Astrocyte (in vitro differentiated cells and primary cell): Measurements from ENCODE around the gene TNFRSF13B. TPM values are rescaled to one million over a fixed set of nuclear protein-coding genes. Genes with fewer than 3 reads are reported as not detected.

Source experiments
- DNase-seq: peaks from one replicate; pipeline ENCODE4 v3.0.0-alpha.2; 2010; ENCODE audit warnings: low read depth
- FAIRE-seq: peaks from 2 replicates; lab custom pipeline; 2011; peaks lifted over from hg19 to GRCh38; lab: Jason Lieb, UNC
- H2AFZ ChIP-seq: 2 replicates; pipeline ENCODE4 v1.6.0; 2012; ENCODE audit warnings: low read depth, low read length, inconsistent platforms
- H3K27ac ChIP-seq: 2 replicates; pipeline ENCODE4 v1.5.1; 2011; ENCODE audit warnings: low read depth, low read length, inconsistent platforms
- H3K27me3 ChIP-seq: 2 replicates; pipeline ENCODE4 v1.6.0; 2011; ENCODE audit warnings: low read length, inconsistent platforms; ENCODE audit not compliant: insufficient read depth
- H3K36me3 ChIP-seq: 2 replicates; pipeline ENCODE4 v1.5.1; 2011; ENCODE audit warnings: low read length, inconsistent platforms; ENCODE audit not compliant: insufficient read depth
- H3K4me1 ChIP-seq: 2 replicates; pipeline ENCODE4 v1.5.1; 2011; ENCODE audit warnings: low read length, inconsistent platforms; ENCODE audit not compliant: insufficient read depth
- H3K4me2 ChIP-seq: 2 replicates; pipeline ENCODE4 v1.6.0; 2012; ENCODE audit warnings: low read length, inconsistent platforms
- H3K4me3 ChIP-seq: 2 replicates; pipeline ENCODE4 v1.5.1; 2011; ENCODE audit warnings: low read depth, mild to moderate bottlenecking, low read length, inconsistent platforms; ENCODE audit not compliant: insufficient read depth
- H3K79me2 ChIP-seq: 2 replicates; pipeline ENCODE4 v1.6.0; 2012; ENCODE audit warnings: mild to moderate bottlenecking, low read length, inconsistent platforms; ENCODE audit not compliant: insufficient read depth
- H3K9ac ChIP-seq: 2 replicates; pipeline ENCODE4 v1.6.0; 2012; ENCODE audit warnings: mild to moderate bottlenecking, low read length, inconsistent platforms
- H3K9me3 ChIP-seq: 2 replicates; pipeline ENCODE4 v1.5.1; 2012; ENCODE audit warnings: low read depth, mild to moderate bottlenecking, low read length, inconsistent platforms; ENCODE audit not compliant: insufficient read depth
- H4K20me1 ChIP-seq: 2 replicates; pipeline ENCODE4 v1.6.0; 2012; ENCODE audit warnings: low read length, inconsistent platforms; ENCODE audit not compliant: insufficient read depth
- H3K27ac Mint-ChIP-seq: one replicate; pipeline ENCODE4 v1.8.0; 2021; ENCODE audit warnings: mild to moderate bottlenecking, mixed read lengths; ENCODE audit not compliant: unreplicated experiment
- H3K27me3 Mint-ChIP-seq: one replicate; pipeline ENCODE4 v1.8.0; 2021; ENCODE audit warnings: low read depth, mixed read lengths; ENCODE audit not compliant: unreplicated experiment
- H3K36me3 Mint-ChIP-seq: one replicate; pipeline ENCODE4 v1.8.0; 2021; ENCODE audit warnings: low read depth, mixed read lengths; ENCODE audit not compliant: unreplicated experiment
- H3K4me1 Mint-ChIP-seq: one replicate; pipeline ENCODE4 v1.8.0; 2021; ENCODE audit warnings: low read depth, mixed read lengths; ENCODE audit not compliant: unreplicated experiment
- H3K4me3 Mint-ChIP-seq: one replicate; pipeline ENCODE4 v1.8.0; 2021; ENCODE audit warnings: mild to moderate bottlenecking, moderate library complexity, mixed read lengths; ENCODE audit not compliant: unreplicated experiment
- H3K9me3 Mint-ChIP-seq: one replicate; pipeline ENCODE4 v1.8.0; 2021; ENCODE audit warnings: mild to moderate bottlenecking, mixed read lengths; ENCODE audit not compliant: unreplicated experiment
- EZH2 ChIP-seq: IDR thresholded peaks from 2 replicates; pipeline ENCODE4 v1.6.1; 2012; ENCODE audit warnings: mild to moderate bottlenecking, low read length, inconsistent platforms; ENCODE audit not compliant: insufficient read depth
- total RNA-seq: library from RNA; stranded (reverse); gene quantifications from 2 replicates; pipeline ENCODE4 v1.2.1, GENCODE V29; 2021
- TF ChIP-seq, protein P1 (sequence below): IDR thresholded peaks from 2 replicates; pipeline ENCODE4 v1.5.1; 2011; ENCODE audit warnings: low read depth, mild to moderate bottlenecking, inconsistent platforms, low read length, moderate library complexity; ENCODE audit not compliant: insufficient read depth

TNFRSF13B gene
- total RNA-seq, 1 donor from 2014 or later: not detected

DNA sequence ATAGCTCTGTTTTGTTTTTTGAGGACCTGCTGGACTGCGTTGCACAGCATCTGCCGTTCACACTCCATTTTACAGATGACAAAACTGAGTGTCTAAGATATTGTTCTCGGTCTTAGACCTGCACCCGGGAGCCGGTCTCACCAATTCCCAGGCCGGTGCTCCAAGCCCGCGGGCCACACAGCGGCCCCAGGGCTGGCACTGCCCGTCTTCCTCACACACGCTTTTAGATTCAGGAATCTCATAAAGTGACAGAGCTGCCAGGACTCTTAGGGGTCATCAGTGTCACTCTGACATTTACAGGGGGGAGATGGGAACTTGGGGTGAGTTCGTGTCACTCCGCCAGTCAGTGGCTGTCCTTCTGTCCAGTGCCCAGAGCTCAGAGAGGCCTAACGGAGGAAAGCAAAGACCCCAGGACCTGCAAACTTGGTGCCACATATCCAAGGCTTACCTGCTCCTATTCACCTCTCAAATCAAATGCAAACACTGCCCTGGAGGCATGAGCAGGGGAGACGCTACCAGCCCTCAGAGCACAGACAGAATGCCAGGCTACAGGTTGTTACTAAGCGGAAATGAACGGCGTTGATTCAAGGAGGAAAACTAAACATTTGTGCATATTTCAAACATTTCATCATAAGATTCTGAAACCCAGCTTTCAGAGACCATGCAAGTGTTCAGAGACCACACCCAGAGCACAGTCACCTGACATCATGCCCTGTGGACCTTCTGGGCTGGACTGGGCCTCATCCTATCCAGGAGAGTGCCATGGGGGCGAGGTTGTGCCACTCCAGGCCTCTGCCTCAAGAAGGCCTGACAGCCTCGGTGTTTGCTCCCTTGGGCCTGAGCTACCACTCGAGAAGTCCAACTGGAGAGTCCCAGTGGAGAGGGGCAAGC, 29.5 kb downstream of the TNFRSF13B start:
- Mint-ChIP-seq H3K4me3 (no peak overlapping the region), H3K4me1 (peaks cover 8% of the 10 kb centered on the region), H3K27ac (no peak overlapping the region), H3K27me3 (peaks cover 52% of the 10 kb centered on the region), H3K9me3 (peaks cover 2% of the 10 kb centered on the region), H3K36me3 (peaks cover 2% of the 10 kb centered on the region)
- no peak overlapping the region for H3K27ac ChIP-seq
- H3K36me3 ChIP-seq: no peaks in the 10 kb centered on the region
- FAIRE-seq (no peak), DNase-seq (no peak)
- H2AFZ ChIP-seq: no peak overlapping the region
- TF ChIP-seq, protein P1, sequence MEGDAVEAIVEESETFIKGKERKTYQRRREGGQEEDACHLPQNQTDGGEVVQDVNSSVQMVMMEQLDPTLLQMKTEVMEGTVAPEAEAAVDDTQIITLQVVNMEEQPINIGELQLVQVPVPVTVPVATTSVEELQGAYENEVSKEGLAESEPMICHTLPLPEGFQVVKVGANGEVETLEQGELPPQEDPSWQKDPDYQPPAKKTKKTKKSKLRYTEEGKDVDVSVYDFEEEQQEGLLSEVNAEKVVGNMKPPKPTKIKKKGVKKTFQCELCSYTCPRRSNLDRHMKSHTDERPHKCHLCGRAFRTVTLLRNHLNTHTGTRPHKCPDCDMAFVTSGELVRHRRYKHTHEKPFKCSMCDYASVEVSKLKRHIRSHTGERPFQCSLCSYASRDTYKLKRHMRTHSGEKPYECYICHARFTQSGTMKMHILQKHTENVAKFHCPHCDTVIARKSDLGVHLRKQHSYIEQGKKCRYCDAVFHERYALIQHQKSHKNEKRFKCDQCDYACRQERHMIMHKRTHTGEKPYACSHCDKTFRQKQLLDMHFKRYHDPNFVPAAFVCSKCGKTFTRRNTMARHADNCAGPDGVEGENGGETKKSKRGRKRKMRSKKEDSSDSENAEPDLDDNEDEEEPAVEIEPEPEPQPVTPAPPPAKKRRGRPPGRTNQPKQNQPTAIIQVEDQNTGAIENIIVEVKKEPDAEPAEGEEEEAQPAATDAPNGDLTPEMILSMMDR: no peak
- no peak for TF ChIP-seq EZH2
- peaks cover 6% of the 10 kb centered on the region for H3K27me3 ChIP-seq
- no peaks in the 10 kb centered on the region for H4K20me1 ChIP-seq
- H3K79me2 ChIP-seq: no peaks in the 10 kb centered on the region
- no peak overlapping the region for H3K9ac ChIP-seq
- H3K9me3 ChIP-seq: no peaks in the 10 kb centered on the region
- no peaks in the 10 kb centered on the region for H3K4me1 ChIP-seq
- H3K4me3 ChIP-seq: no peak overlapping the region
- H3K4me2 ChIP-seq: no peak overlapping the region

DNA sequence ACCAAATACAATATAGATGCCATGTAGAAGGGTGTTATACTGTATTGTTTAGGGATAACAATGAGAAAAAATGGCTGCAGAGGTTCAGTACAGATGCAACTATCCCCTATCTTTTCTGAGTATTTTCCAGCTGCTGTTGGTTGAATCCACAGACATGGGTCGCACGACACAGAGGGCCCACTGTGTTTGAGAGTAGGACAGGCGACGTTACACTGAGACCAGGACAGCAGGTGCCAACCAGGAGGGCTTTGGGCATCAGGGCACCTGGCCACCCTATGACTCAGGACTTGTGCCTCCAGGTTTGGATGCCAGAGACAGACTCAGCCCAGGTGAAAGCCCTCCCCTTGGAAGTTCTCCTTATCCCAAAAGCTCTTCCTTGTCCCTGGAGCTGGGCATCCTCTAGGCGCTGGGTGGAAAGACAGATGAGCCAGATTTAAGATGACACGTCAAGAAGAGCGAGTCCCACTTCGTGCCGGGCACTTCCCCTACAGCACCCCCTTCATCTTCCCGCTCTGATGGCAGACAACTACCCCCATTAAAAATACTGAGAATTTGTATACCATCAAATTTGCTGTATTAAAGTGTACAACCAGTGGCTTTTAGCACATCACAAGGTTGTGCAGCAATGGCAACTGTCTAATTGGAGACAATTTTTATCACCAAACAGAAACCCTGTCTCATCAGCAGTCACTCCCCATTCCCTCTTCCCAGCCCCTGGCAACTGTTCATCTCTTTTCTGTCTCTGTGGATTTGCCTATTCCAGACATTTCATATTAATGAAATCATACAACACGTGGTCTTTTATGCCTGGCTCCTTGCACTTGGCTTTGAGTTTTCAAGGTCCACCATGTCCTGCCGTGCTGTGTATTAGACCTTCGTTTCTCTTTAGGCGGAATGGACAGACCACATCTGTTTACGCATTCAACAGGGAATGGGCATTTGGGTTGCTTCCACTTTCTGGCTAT, 30.6 kb downstream of the TNFRSF13B start:
- Mint-ChIP-seq H3K36me3 (peaks cover 2% of the 10 kb centered on the region), H3K27me3 (peaks cover 61% of the 10 kb centered on the region), H3K4me3 (no peak overlapping the region), H3K4me1 (no peaks in the 10 kb centered on the region), H3K27ac (no peak overlapping the region), H3K9me3 (no peaks in the 10 kb centered on the region)
- DNase-seq (peak; percentile 37), FAIRE-seq (no peak)
- H3K9ac ChIP-seq: no peak overlapping the region
- TF ChIP-seq, protein P1: no peak
- H3K4me2 ChIP-seq: no peak overlapping the region
- peaks cover 8% of the 10 kb centered on the region for H3K27me3 ChIP-seq
- no peaks in the 10 kb centered on the region for H4K20me1 ChIP-seq
- no peak overlapping the region for H3K27ac ChIP-seq
- H3K79me2 ChIP-seq: no peaks in the 10 kb centered on the region
- no peaks in the 10 kb centered on the region for H3K36me3 ChIP-seq
- no peaks in the 10 kb centered on the region for H3K4me1 ChIP-seq
- H3K9me3 ChIP-seq: no peaks in the 10 kb centered on the region
- no peak overlapping the region for H3K4me3 ChIP-seq
- no peak overlapping the region for H2AFZ ChIP-seq
